Measurements from ENCODE around the gene CEP192.
"Not testable (repeated sequence)": the region's sequence is repeated elsewhere in the genome, so short reads cannot be mapped to it uniquely, and the experiment has no call there.

GRCh38 chr18:12980065-12980464 lies 11.1 kb upstream of the CEP192 start:
- TF ChIP-seq CTCF (IDR thresholded peaks at IDR 0.05); EZH2 (IDR thresholded peaks at IDR 0.05; ENCODE audit: borderline replicate concordance, insufficient read depth, low read depth, low read length, poor library complexity, severe bottlenecking): not testable (repeated sequence)
